Stimulated activated CD8-positive, alpha-beta memory T cell treated with anti-CD3 and anti-CD28 coated beads, Interleukin-15, amount 100 ng/mL, for 48 hours (primary cell): ENCODE data around the gene MYH13.
"Not testable (repeated sequence)": the region's sequence is repeated elsewhere in the genome, so short reads cannot be mapped to it uniquely, and the experiment has no call there.

Experiments used
- DNase-seq, 2 donors: peaks; one replicate each; pipeline ENCODE4 v3.0.0-alpha.2; 2020; ENCODE audit warnings: low read depth in 2 of 2

The MYH13 gene

DNA sequence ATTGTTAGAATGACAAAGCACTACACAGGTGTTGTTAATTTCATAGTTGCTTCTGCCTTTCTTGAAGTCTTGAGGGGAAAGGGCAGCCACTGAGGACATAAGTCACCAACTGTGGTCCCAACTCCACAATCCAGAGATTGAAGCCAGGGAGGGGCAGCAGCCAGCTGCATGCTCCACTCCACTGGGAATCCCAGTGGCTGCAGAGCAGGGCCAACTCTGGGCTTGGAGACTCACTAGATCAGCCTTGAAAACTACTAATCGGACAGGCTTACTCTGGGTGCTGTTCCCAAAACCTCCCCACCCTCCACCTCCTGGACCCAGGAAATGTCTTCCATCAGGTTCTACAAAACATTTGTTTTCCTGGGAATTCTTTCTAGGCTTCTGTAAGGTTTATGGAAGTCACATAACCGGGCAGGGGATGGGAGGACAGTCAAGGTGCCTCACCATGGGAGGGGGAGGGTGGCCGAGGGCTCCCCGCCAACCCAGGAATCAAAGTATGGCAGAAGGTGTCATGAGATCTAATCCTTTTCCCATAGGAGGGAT is 68.0 kb downstream of the MYH13 start:
- no peak for DNase-seq

DNA sequence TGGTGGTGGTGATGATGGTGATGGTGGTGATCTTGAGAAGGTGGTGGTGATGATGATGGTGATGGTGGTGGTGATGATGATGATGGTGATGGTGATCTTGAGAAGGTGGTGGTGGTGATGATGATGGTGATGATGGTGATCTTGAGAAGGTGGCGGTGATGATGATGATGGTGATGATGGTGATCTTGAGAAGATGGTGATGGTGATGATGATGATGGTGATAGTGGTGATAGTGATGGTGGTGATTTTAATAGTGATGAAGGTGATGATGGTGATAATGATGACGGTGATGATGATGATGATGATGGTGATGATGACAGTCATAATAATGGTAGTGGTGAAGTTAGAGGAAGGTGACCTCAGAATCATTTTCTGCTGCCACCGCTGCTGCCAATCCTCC is 75.1 kb downstream of the MYH13 start:
- no peak for DNase-seq

- DNase-seq, result peak in 1 of 2 donors; percentile 15
Observed at GRCh38 chr17:10295728-10296343, 77.0 kb downstream of the MYH13 start.

DNA sequence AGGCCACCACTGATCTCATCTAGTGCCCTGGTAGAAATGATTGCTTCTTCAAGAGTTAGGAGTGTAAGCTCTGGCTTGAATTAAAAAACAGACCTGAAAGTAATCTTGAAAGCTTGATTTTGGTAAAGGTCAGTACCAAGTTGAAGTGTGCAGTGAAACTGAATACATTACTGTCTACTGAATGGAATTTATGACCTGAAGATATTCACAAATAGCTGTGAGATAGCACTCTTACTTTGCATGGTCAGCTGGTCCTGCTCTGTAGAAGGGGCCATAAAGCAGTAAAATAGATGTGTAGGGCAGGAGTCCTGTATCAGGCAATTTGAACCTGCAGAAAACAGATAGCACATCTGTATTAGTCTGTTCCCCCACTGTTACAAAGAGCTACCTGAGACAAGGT is 78.6 kb downstream of the MYH13 start:
- DNase-seq, result no peak

DNA sequence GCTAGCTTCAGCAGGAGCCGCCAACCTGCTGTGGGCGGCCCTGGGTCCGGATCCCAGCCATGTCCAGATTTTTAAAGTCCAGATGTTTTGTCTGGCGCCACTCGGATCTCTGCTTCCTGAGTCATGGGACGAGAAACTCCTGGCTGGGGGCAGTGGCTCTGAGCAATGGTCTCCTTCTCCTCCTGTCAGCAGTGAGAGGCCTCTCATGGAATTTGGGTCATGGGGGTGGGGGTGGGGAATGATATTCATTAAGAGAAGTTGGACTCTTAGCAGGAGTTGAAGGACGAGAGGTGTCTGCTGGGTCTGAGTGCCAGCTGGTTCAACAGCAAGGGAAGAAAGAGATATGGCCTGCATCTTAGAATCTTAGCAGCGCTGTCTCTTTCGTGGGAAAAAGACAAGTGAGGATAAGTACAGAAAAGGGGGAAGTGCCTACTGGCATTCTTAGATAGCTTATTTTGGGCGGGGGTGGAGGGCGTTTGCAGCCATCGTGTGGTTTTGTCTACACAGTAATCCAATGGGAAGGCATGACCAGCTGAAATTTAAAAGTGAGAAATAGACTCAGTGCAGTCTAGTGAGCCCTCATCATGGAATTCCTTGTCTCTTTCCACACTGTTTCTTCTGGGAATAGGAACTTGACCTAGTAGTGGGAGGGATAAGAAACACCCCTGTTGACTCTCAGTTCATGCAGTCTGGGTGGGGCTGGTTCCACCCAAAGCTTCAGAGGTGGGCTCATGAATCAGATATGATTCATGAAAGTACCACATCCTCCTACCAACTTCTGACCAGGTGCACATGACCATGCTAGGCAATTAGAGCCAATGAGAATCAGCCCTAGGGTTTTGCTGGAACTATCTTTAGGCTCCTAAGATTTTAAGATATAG is 80.5 kb downstream of the MYH13 start:
- no peak for DNase-seq

DNA sequence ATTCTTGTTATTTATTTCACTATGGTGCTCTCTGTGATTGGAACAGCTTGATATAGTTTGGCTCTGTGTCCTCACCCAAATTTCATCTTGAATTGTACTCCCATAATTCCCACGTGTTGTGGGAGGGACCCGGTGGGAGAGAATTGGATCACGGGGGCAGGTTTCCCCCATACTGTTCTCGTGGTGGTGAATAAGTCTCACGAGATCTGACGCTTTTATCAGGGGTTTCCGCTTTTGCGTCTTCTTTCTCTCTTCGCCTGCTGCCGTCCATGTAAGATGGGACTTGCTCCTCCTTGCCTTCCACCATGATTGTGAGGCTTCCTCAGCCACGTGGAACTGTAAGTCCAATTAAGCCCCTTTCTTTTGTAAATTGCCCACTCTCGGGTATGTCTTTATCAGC is 81.2 kb downstream of the MYH13 start:
- not testable (repeated sequence) for DNase-seq

DNA sequence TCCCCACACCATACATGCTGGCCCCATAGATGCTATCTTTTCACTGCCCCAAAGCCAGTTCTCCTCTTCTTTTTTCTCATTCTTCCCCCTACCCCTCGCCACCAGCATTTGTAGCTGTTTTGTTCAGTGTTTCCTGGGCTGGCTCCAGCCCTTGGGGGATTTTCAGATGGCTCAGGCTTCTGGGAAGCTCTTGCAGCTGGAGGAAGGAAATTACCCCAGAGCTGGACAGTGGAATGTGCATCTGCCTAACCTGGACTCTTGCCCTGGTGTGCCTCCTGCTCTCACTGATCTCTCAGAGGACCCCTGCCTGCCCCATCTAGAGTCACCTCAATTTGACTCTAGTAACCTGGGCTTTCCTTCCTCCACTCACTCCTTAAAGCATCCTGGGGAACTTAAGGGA is 82.8 kb downstream of the MYH13 start:
- no peak for DNase-seq

GRCh38 chr17:10286324-10286723 is 86.5 kb downstream of the MYH13 start:
- DNase-seq, result no peak

DNA sequence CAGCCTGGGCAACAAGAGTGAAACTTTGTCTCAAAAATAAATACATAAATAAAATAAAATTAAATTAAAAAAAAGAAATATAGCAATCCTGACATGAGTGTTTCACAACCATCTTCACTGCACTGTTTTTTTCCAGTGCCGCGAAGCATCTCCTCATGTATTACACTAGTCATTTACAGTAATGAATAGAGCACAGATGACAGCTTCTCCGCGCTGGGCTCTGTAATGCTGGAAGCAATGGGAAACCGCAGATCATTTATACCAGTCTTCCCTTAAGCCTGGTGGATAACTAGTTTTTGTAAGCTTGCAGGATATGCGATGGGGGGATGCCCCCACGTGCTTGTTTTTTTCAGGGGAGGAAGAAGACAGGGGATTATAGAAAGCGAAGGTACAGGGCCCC is 86.9 kb downstream of the MYH13 start:
- no peak for DNase-seq

DNA sequence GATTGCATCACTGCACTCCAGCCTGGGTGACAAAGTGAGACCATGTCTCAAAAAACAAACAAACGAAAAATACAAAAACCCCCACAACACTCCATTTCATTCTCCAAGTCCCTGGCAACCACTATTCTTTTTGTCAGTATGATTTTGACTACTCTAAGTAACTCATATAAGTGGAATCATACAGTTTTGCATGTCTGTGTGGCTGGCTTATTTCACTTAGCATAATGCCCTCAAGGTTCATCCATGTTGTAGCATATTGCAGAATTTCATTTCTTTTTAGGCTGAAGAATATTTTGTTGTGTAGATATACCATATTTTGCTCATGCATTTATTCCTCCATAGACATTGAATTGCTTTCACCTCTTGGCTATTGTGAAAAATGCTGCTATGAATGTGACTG is 92.7 kb downstream of the MYH13 start:
- no peak for DNase-seq

GRCh38 chr17:10278218-10278617 is 94.6 kb downstream of the MYH13 start:
- DNase-seq, result no peak

DNA sequence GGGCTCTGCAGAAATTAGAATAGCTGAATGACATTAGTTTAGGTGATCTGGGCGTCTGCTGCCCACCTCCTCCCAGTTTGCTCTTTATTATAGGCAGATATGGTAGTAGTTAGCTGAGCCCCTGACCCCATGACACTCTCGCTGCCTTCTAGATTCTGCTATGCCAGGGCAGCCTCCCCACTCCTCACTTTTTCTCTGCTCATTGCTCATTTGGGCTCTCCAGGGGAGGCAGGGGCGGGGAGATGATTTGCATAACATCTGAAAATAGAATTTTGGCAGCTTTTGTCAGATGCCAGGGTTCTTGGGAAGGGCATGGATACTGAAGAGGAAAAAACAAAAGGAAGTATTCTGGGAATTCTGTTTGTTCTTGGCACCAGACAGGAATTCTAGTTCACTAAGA is 96.4 kb downstream of the MYH13 start:
- DNase-seq, result no peak

DNA sequence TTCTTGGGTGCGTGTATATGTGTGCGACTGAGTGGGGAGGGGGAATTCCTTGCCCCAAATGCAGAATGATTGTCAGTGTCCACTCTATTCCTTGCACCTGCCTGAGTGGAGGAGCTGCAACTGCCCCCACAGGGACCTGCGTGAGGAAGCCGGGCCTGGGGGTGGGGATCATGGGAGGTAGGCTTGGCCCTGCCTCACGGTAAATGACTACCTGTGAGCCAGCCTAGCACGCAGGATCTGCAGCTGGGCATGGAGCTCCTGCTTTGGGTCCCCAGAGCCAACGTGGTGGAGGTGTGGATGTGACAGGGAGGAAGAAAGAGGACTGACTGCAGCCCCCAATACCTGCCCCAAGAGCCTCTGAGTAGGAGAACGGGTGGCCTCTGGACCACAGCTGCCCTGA is 97.4 kb downstream of the MYH13 start:
- DNase-seq, result no peak

DNA sequence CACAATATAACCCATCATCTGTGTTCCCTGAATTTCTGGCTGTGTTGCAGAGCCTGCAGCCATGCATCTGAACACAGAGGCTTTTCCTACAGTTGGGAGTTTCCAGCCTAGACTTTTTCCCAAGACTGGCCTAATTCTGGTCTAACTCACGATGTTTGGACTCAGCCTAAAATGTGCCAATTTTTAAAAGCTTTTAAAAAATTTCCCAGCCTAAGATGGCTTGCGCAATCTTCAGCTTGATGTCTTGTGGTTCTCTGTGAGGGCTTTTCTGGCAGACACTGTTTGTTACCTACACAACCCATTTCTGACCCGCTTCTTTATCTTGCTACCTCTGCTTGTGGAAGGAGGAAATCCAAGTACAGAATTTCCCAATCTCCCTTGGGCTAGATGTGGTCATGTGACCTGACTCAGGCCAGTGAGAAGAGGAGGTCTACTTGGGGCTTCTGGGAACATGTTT is 101.7 kb downstream of the MYH13 start:
- no peak for DNase-seq

GRCh38 chr17:10270258-10270657 is 102.5 kb downstream of the MYH13 start:
- no peak for DNase-seq

DNA sequence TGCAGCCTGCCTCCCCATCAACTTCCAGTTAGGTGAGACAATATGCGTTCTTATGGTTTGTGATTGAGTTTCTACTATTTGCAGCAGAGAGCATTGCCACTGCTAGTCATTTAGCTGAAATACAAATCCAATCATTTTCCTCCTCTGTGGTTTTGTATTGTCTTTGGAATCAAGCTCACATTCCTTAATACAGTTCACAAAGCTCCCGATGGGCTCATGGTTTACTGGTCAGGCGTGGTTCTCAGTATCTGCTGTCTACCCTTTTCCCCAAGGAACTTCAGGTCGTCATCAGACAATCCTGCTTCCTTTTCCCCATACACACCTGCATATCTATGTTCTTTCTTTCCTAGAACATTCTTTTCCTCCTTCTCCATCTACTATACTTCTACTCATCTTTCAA is 104.8 kb downstream of the MYH13 start:
- DNase-seq, result no peak

GRCh38 chr17:10266296-10266876 is 106.4 kb downstream of the MYH13 start:
- DNase-seq, result no peak

GRCh38 chr17:10265100-10265810 is 107.6 kb downstream of the MYH13 start:
- DNase-seq, result no peak

GRCh38 chr17:10264051-10264450 is 108.8 kb downstream of the MYH13 start:
- no peak for DNase-seq

DNA sequence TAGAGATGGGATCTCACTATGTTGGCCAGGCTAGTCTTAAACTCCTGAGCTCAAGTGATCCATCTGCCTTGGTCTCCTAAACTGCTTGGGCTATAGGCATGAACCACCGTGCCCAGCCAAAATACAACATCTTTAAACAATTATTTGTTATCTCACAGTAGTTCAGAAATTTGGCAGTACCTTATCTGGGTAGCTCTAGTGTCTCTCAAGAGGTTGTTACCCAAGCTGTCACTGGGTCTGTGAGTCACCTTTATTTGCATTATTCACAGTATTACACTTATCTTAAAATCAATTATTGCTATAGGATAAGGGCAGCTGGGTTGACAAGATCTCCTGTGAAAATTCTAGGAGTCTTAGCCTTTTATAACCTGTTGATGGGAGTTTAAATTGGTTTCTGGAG is 110.4 kb downstream of the MYH13 start:
- no peak for DNase-seq

- DNase-seq, result no peak
Observed at GRCh38 chr17:10261098-10261497, 111.7 kb downstream of the MYH13 start.
